Ammon's horn (tissue), 1 donor: ENCODE results near the gene MAGOHB.
"Not testable (repeated sequence)": the region's sequence is repeated elsewhere in the genome, so short reads cannot be mapped to it uniquely, and the experiment has no call there.

Experiments
- DNase-seq: peaks from one replicate; pipeline ENCODE4 v3.0.0-alpha.2; 2016; ENCODE audit warnings: low spot score

MAGOHB gene

GRCh38 chr12:10613349-10614055, at the start of gene MAGOHB:
Gene MAGOHB (minus strand): TSS chr12:10613609. CDS start chr12:10613532, 77 bp downstream.
- DNase-seq: peak; percentile 93

DNA sequence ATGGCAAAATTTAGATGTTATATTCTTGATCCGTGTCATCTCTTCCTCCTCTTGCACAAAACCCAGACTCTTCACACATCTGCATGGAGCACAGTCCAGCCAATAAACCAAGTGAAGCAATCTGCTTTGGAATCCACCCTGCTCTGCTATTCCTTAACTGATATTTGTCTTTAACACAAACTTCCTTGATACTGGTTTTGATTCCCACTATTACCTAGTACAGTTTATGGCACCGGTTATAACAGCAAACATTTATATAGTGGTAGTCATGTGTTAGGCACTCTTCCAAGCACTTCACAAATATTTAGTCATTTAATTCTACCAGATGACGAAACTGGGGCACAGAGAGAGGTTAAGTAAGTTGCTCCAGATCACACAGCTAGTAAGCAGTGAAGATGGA, 47.9 kb upstream of the MAGOHB start:
- DNase-seq: no peak

- DNase-seq: no peak
These were observed 40.6 kb upstream of the MAGOHB start for GRCh38 chr12:10654003-10654402.

DNA sequence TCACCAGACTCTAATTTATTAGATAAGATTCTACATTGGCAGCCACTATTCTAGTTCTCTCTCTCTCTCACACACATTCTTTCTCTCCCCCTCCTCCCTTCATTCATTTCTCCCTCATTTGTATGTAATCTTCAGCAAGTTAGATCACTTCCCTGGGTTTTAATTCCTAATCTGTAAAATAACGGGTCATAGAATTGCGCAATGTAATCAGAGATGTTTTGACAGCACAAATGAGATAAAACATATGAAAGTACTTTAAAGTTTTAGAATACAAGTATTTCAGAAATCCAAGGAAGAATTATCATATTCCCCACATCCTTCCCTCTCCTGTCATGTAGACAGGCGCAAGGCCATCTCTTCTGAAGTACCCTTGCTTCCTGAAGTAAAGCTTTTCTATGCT, 38.8 kb upstream of the MAGOHB start:
- no peak for DNase-seq

- not testable (repeated sequence) for DNase-seq
These were observed 33.2 kb upstream of the MAGOHB start for GRCh38 chr12:10646576-10646975.

GRCh38 chr12:10645910-10646309, 32.5 kb upstream of the MAGOHB start:
- no peak for DNase-seq

- no peak for DNase-seq
These were observed 28.5 kb upstream of the MAGOHB start for GRCh38 chr12:10641735-10642500.

GRCh38 chr12:10638728-10639127, 25.3 kb upstream of the MAGOHB start:
- DNase-seq: no peak

DNA sequence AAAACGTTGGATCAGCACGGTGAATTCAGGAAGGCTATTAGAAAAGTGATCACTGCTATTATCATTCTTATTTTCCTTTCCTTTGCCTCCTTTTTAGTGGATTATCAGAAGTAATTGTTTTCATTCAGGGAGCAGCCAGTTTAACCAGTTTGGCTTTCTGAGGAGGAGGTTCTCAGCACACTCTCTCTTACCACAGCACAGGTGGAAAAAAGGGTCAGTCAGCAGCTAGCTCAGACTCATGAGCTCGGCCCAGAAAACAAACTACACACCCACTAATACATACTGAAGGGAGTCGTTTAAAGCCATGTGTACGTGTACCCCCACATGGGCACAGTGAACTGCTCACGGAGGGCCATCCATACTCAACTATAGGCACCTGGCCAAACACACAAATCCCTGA, 23.2 kb upstream of the MAGOHB start:
- no peak for DNase-seq

GRCh38 chr12:10636124-10636523, 22.7 kb upstream of the MAGOHB start:
- DNase-seq: no peak

DNA sequence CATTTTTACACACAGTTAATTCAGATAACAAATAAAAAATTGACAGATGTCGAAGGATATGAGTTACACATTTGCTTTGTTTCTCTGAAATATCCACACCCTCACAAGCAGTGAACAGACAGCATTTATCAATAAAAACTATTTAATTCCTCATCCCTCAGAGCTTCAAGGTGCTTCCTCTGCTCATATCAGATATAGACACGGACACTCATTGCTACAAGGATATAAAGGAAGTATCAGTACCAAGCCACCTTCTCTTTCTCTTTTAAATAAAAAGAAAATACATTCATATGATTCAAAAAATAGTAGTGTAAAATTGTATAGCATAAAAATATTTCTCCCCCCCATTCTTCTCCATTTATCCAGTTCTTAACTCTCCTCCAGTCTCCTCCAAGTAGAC, 21.9 kb upstream of the MAGOHB start:
- DNase-seq: no peak

DNA sequence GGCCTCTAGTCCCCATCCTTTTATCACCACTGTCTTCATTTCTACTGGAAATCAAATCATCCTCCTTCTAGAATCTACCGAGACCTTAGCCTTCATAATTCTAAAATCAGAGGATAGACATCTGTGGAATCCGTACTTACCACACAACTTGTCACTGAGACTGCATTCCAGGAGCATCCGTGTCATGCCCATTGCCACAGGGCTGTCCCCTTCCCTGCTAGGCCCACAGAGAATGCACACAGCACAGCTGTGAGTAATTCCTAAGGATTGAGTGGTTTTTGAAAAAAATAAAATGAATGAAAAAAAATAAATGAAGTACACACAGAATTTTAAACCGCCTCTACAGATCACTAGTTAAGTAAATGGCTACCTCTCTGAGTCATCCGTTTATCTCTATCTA, 21.0 kb upstream of the MAGOHB start:
- DNase-seq: no peak

DNA sequence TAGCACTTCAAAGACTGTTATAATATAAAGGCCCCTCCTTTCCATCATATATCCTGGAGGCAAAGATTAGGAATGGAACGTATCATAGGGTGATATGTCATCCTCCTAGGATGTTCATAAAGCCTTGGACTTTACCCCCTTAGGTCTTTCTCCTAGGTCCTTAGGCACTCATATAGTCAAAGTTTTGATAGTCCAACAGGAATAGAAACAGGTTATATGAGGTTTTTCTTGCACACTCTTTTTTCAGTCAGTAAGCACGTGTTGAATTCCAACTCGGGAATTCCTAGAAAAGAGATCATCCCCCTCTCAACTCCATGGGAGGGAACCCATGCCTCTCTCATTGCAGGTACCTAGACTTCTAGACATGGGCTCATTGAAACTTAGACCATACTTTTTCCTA, 20.1 kb upstream of the MAGOHB start:
- DNase-seq: no peak

DNA sequence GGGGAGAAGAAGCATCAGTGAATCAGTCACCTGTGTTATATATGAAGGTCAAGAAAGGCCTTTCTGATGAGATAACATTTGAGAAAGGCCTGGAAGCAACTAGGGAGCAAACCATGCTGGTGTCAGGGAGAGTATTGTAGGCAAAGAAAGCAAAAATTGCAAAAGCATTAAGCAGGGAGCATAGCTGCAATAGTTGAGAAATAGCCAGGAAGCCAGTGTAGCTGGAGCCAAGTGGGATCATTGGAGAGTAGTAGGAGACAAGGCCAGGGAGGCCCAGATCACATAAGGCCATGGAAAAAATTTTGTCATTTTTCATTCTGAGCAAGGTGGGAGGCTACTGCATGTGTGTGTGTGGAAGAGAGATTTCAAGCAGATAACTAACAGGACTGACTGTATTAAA, 18.8 kb upstream of the MAGOHB start:
- DNase-seq: no peak

DNA sequence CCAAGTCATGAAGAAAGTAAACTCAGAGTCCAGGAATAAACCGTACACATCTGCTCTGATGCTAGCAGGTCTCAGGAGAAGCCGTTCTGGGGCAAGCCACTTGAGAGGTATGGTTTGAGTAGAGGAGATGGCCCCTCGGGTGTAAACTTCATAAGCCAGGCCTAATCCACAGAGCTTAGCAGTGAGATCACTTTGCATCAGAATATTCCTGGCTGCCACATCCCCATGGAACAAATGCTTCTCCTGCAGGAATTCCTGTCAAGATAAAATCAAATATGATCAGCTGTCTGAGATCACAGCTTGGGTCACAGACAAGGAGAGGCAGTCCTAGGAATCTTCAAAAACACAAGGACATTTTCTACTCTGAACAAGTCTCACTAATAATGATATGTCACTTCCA, 11.2 kb upstream of the MAGOHB start:
- no peak for DNase-seq

DNA sequence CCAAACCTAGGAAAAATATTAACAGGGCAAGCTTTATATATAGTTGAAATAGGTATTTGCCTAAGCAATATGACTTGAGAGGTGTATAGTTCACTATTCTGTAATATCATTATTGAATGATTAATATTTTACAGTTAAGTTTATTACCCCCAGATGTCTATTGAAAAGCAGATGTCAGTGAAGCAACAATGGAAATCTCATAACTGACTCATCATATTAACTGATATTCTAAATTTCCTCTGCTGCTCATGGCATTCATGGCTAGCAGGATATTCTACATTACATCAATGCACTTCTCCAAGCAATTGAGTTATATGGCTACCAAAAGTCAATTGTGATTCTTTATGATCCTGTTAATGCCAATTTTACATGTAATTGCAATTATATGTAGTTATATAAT, 9.7 kb upstream of the MAGOHB start:
- DNase-seq: no peak

DNA sequence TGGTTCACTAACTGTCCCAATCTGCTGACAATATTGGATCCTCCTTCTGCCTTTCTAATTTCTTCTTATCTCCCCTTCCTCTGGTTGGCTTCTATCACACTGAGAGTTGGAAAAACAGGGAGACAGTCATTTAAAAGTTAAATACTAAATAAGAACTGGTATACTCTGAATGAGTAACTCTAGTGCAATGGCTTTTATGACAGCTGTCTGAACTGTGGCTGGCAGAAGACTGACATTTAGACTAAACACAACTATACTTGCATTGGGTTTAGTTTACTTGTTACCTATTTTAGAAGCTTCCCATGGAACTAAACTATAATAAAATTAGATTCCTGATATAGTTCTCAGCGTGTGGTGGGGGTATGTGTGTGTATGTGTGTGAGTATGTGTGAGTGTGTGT, 7.9 kb upstream of the MAGOHB start:
- no peak for DNase-seq

DNA sequence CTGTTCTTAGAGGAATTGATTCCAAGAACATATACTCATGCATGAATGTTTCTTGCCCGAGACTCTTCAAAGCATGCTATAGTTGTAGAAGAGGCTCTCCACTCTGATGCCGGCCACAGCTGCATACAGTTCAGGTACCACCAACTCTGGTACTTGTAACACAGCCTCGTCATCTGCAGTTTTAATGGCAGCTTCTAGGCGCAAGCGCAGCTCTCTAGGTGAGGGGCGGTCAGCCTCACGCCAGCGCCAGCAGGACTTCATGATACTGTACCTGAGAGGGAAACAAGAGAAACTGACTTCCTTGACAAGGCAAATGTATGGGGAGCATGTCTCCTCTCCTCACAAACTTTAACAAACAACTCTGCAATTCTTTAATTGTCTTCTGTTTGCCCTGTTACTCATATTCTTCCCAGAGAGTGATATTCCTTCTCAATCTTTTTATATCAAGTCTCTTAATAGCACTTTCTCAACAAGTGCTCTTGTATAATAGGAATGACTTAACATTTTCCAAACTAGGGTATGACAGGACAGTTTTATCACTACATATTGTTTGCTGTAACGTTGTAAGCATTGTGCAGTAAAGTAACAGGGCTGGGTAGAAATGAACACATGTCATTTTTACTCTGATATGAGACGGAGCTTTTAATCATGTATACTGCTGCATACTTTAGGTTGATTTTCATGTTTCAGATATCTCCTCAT, 6.8 kb upstream of the MAGOHB start:
- DNase-seq: no peak

GRCh38 chr12:10618338-10618987, 5.1 kb upstream of the MAGOHB start:
- no peak for DNase-seq

- DNase-seq: peak; percentile 19
These were observed 4.5 kb upstream of the MAGOHB start for GRCh38 chr12:10617863-10618262.

DNA sequence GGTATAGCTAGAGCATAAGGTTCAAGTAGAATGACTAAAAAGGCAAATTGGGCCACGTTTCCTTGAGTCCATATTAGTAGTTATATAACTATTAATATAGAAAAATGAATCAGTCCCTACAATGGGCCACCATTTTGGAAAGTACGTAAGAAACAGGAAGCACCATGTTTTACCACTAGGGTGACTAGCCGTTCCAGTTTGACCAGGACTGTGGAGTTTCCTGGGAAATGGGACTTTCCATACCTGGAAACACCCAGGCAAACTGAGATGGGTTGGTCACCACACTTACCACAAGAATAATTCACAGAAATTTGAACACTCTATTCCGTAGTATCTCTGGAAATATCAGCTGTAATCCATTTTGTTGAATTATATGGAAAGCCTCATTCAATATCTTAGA, 2.1 kb upstream of the MAGOHB start:
- no peak for DNase-seq

- DNase-seq: no peak
These were observed 604 bp upstream of the MAGOHB start for GRCh38 chr12:10614056-10614370.

GRCh38 chr12:10612984-10613348, 443 bp downstream of the MAGOHB start:
- DNase-seq: no peak
